Central memory CD8-positive, alpha-beta T cell (primary cell): ENCODE measurements around the gene ARMC5.
"Not testable (repeated sequence)": the region's sequence is repeated elsewhere in the genome, so short reads cannot be mapped to it uniquely, and the experiment has no call there.

Experiments
- ATAC-seq: fragments of 150-1000 bp; cut with Tn5 transposase; replicated peaks from 2 replicates; pipeline ENCODE4 v1.10.0; 2022; ENCODE audit warnings: mild to moderate bottlenecking, moderate FRiP score, moderate number of reproducible peaks; ENCODE audit not compliant: poor library complexity, severe bottlenecking; ENCODE audit errors: extremely low read depth
- DNase-seq, 2 donors: peaks; one replicate each; pipeline ENCODE4 v3.0.0; 2021; ENCODE audit warnings: low spot score in 2 of 2
- H3K27ac Mint-ChIP-seq: one replicate; pipeline ENCODE4 v1.8.0; 2022; ENCODE audit warnings: low read depth, mild to moderate bottlenecking, moderate library complexity, mixed read lengths
- H3K27me3 Mint-ChIP-seq: one replicate; pipeline ENCODE4 v1.8.0; 2022; ENCODE audit warnings: mixed read lengths
- H3K36me3 Mint-ChIP-seq: one replicate; pipeline ENCODE4 v1.8.0; 2022; ENCODE audit warnings: mild to moderate bottlenecking, moderate library complexity, mixed read lengths; ENCODE audit not compliant: insufficient read depth
- H3K4me1 Mint-ChIP-seq: one replicate; pipeline ENCODE4 v1.8.0; 2022; ENCODE audit warnings: mixed read lengths
- H3K4me3 Mint-ChIP-seq: one replicate; pipeline ENCODE4 v1.8.0; 2022; ENCODE audit warnings: mild to moderate bottlenecking, moderate library complexity, mixed read lengths
- H3K9me3 Mint-ChIP-seq: one replicate; pipeline ENCODE4 v1.8.0; 2022; ENCODE audit warnings: mixed read lengths

Gene ARMC5

DNA sequence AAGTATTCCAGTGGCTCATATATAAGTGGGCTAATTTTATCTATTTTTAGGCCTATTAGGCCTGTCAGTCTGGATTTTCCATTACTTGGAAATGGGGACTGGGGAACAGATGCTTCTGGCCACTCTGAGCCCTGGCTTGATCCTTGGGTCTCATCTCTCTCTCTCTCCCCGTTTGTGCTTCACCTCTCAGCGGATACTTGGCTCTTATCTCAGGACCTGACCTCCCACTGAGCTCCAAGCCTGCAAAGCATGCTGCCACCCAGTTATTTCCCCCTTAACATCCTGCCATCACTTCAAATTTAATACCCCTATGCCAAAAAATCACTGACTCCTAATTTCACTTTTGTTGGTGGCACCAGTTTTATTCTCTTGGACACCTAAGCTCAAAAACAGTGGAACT lies 20.9 kb upstream of the ARMC5 start:
- DNase-seq (no peak), ATAC-seq (no peak)
- Mint-ChIP-seq H3K27ac (no peak overlapping the region), H3K27me3 (no peaks in the 10 kb centered on the region), H3K4me3 (no peak overlapping the region), H3K36me3 (peaks cover 3% of the 10 kb centered on the region), H3K4me1 (peaks cover 25% of the 10 kb centered on the region), H3K9me3 (no peaks in the 10 kb centered on the region)

DNA sequence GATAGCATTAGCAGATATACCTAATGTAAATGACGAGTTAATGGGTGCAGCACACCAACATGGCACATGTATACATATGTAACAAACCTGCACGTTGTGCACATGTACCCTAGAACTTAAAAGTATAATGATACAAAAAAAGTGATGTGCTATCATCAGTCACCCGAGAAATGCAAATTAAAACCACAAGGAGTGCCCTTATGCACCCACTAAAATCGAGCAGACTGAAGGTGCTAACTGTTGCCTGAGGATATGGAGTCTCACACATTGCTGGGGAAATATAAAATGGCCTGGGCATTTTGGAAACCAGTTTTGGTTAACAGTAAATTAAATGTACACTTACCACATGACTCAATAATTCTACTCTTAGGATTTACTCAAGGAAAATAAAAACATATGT lies 20.3 kb upstream of the ARMC5 start:
- not testable (repeated sequence) for H3K36me3 Mint-ChIP-seq, H3K9me3 Mint-ChIP-seq, DNase-seq, H3K4me3 Mint-ChIP-seq, H3K27me3 Mint-ChIP-seq
- peaks cover 25% of the 10 kb centered on the region for H3K4me1 Mint-ChIP-seq
- ATAC-seq: peak; percentile 49
- peak overlapping the region; percentile 41 for H3K27ac Mint-ChIP-seq

DNA sequence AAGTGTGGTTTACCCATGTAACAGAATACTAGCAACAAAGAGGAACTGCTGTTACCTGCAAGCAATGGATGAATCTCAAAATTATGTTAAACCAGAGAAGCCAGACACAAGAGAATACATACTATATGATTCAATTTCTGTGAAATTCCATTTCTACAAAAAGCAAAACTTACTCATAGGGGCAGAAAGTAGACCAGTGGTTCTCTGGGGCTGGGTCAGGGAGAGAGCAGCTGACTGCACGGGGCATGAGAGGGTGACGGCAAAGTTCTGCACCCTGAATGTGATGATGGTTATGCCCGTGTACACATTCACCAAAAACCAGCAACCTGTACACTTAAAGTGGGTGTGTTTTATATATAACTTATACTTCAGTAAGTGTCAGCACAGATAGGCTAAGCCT lies 19.8 kb upstream of the ARMC5 start:
- ATAC-seq: no peak
- no peak overlapping the region for H3K4me3 Mint-ChIP-seq
- H3K27ac Mint-ChIP-seq: peak overlapping the region; percentile 41

GRCh38 chr16:31440516-31441184 lies 18.7 kb upstream of the ARMC5 start:
- Mint-ChIP-seq H3K4me1 (peaks cover 25% of the 10 kb centered on the region), H3K27me3 (no peaks in the 10 kb centered on the region), H3K36me3 (peaks cover 3% of the 10 kb centered on the region), H3K9me3 (no peaks in the 10 kb centered on the region), H3K4me3 (no peak overlapping the region), H3K27ac (no peak overlapping the region)
- DNase-seq: no peak
- ATAC-seq: no peak

More for the DNA sequence above, 19.8 kb upstream of the ARMC5 start:
- Mint-ChIP-seq H3K4me1 (peaks cover 25% of the 10 kb centered on the region), H3K36me3 (peaks cover 3% of the 10 kb centered on the region), H3K27me3 (no peaks in the 10 kb centered on the region), H3K9me3 (no peaks in the 10 kb centered on the region)
- DNase-seq: no peak

DNA sequence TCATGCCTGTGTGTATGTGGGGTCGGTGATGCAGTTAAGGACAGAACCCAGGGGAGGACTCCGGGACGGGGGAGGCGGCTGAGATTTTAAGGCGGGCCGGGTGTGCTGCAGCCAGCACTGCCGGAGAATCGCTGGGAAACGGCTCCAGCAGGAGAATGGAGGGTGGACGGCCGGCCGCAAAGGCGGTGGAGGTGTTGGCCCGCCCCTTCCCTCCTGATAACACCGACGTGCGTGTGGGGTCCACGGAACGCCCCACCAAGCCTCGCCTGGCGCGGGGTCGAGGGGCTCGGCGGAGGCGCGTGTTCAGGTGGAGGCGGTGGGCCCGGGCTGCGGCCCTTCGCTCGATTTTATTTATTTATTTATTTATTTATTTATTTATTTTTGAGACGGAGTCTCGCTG lies 17.3 kb upstream of the ARMC5 start:
- Mint-ChIP-seq H3K9me3 (no peaks in the 10 kb centered on the region), H3K36me3 (peaks cover 3% of the 10 kb centered on the region), H3K4me1 (peaks cover 25% of the 10 kb centered on the region), H3K4me3 (peak overlapping the region; percentile 90), H3K27ac (no peak overlapping the region), H3K27me3 (no peaks in the 10 kb centered on the region)
- no peak for DNase-seq
- ATAC-seq: no peak

- H3K27me3 Mint-ChIP-seq, DNase-seq, H3K9me3 Mint-ChIP-seq, H3K4me3 Mint-ChIP-seq, H3K27ac Mint-ChIP-seq, H3K36me3 Mint-ChIP-seq, ATAC-seq: not testable (repeated sequence)
- peaks cover 16% of the 10 kb centered on the region for H3K4me1 Mint-ChIP-seq
These were observed 13.4 kb upstream of the ARMC5 start for GRCh38 chr16:31445931-31446330.

GRCh38 chr16:31451201-31451600 lies 8.1 kb upstream of the ARMC5 start:
- H3K36me3 Mint-ChIP-seq: no peaks in the 10 kb centered on the region
- no peaks in the 10 kb centered on the region for H3K9me3 Mint-ChIP-seq
- ATAC-seq: no peak
- DNase-seq: no peak
- no peaks in the 10 kb centered on the region for H3K27me3 Mint-ChIP-seq
- H3K4me3 Mint-ChIP-seq: no peak overlapping the region
- peaks cover 33% of the 10 kb centered on the region for H3K4me1 Mint-ChIP-seq
- H3K27ac Mint-ChIP-seq: peak overlapping the region; percentile 17

DNA sequence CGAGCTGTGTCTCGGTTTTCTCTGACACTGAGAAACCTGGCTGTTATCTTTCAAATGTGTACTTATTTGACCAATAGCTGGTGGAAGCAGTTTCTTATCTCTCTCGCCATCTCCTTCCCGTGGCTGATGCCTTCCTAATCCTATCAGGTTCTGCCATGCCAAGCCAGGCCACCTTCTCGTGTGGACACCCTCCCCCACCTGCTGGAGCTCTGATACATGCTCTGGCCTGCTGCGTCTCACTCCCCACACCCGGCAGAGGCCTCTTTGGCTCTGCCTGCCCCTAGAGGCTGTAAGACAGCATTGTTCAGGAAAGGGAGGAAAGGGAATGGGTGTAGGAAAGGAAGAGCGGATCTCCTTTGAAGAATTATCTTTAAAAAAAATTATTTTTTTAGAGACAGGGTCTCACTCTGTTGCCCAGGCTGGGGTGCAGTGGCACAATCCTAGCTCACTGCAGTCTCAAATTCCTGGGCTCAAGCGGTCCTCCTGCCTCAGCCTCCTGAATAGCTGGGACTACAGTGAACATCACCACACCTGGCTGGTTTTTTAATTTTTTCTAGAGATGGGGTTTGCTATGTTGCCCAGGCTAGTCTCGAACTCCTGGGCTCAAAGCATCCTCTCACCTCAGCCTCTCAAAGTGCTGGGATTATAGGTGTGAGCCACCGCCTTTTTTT lies 7.5 kb upstream of the ARMC5 start:
- no peak overlapping the region for H3K27ac Mint-ChIP-seq
- ATAC-seq: no peak

GRCh38 chr16:31452631-31453106 lies 6.6 kb upstream of the ARMC5 start:
- H3K27ac Mint-ChIP-seq: no peak overlapping the region
- DNase-seq (no peak), ATAC-seq (no peak)
- no peaks in the 10 kb centered on the region for H3K27me3 Mint-ChIP-seq
- no peak overlapping the region for H3K4me3 Mint-ChIP-seq
- no peaks in the 10 kb centered on the region for H3K9me3 Mint-ChIP-seq
- peaks cover 33% of the 10 kb centered on the region for H3K4me1 Mint-ChIP-seq
- H3K36me3 Mint-ChIP-seq: no peaks in the 10 kb centered on the region

More for the DNA sequence above, 7.5 kb upstream of the ARMC5 start:
- Mint-ChIP-seq H3K36me3 (no peaks in the 10 kb centered on the region), H3K9me3 (no peaks in the 10 kb centered on the region), H3K4me3 (no peak overlapping the region), H3K4me1 (peaks cover 33% of the 10 kb centered on the region), H3K27me3 (no peaks in the 10 kb centered on the region)
- DNase-seq: no peak

GRCh38 chr16:31453255-31454204 lies 5.8 kb upstream of the ARMC5 start:
- no peak for DNase-seq
- Mint-ChIP-seq H3K4me1 (peaks cover 39% of the 10 kb centered on the region), H3K4me3 (no peak overlapping the region), H3K27me3 (no peaks in the 10 kb centered on the region), H3K27ac (peak overlapping the region; percentile 6), H3K36me3 (peaks cover 7% of the 10 kb centered on the region), H3K9me3 (no peaks in the 10 kb centered on the region)
- ATAC-seq: no peak

DNA sequence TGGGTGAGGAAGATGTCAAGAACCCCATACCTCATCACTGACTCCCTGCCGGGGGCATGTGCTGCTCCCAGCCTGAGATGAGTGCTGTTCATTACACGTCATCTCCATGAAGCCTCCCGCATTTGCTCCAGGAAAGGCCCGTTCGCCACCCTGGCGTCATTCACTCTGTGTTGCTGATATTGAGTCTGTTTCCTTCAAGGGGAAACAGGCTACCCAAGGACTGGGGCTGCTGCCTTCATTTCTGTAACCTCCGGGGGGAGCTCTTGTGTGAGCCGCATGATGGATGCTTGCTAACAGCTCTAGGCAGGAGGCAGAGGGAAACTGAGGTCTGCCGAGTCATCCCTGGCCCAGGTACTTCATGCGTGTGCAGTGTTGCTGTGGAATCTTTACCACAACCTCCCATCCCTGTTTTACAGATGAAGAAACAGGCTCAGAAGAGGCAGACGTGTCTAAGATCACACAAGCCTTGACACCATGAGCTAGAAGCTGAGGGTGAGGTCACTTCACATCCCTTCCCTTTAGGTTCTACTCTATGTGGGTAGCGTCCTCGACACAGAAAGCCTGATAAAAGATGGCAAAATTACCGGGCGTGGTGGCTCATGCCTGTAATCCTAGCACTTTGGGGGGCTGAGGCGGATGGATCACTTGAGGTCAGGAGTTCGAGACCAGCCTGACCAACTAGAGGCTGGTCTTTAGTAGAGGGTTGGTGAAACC lies 3.5 kb upstream of the ARMC5 start:
- peaks cover 16% of the 10 kb centered on the region for H3K36me3 Mint-ChIP-seq
- peaks cover 43% of the 10 kb centered on the region for H3K4me1 Mint-ChIP-seq
- no peaks in the 10 kb centered on the region for H3K27me3 Mint-ChIP-seq
- no peaks in the 10 kb centered on the region for H3K9me3 Mint-ChIP-seq
- no peak for DNase-seq
- no peak overlapping the region for H3K27ac Mint-ChIP-seq
- no peak overlapping the region for H3K4me3 Mint-ChIP-seq
- no peak for ATAC-seq

DNA sequence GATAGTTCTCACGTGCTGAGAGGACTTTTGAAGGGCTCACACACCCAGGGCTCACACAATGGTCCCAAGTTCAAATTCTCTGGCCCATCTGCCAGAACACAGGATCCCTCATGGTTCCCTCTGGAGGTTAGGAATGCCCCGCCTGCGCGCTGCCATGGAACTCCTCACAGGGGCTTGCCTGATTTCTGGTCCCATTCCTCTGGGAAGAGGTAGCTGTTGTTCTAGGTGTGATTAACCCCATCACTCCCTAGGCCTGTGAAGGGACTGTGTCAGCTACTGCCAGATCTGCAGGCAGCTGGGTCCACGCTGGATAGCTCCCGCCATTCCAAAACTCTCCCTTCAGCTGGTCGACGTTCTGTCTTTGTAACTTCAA lies 2.3 kb upstream of the ARMC5 start:
- ATAC-seq (no peak), DNase-seq (no peak)
- Mint-ChIP-seq H3K4me3 (no peak overlapping the region), H3K9me3 (no peaks in the 10 kb centered on the region), H3K36me3 (peaks cover 18% of the 10 kb centered on the region), H3K4me1 (peaks cover 39% of the 10 kb centered on the region), H3K27ac (peak overlapping the region; percentile 94), H3K27me3 (no peaks in the 10 kb centered on the region)
